ENCODE measurements around the gene ITPA. TPM values are rescaled to one million over a fixed set of nuclear protein-coding genes. Genes with fewer than 3 reads are reported as not detected.
"Not testable (repeated sequence)": the region's sequence is repeated elsewhere in the genome, so short reads cannot be mapped to it uniquely, and the experiment has no call there.

ITPA gene
- total and polyA plus RNA-seq, 2 of the 8 experiments (the other 6 are each of a cell fraction or from before 2014, with no cell fraction given): 88.2 to 94.0 TPM

- not testable (repeated sequence) for H4K20me1 ChIP-seq (replicated peaks in 1 of 2; ENCODE audit: control insufficient read depth in 1 of 2, insufficient read depth in 2 of 2, low read length in 2 of 2); H3K4me3 ChIP-seq (ENCODE audit: extremely low read depth in 1 of 4, insufficient read depth in 2 of 4, low read depth in 3 of 4, low read length in 4 of 4); H2AFZ ChIP-seq (ENCODE audit: low read length); H3K14ac ChIP-seq (ENCODE audit: insufficient read length); H3K4me1 ChIP-seq (replicated peaks in 1 of 4; ENCODE audit: control insufficient read depth in 3 of 4, insufficient read depth in 4 of 4, low read length in 3 of 4); H3K4ac ChIP-seq (replicated peaks; ENCODE audit: insufficient read length, low read depth, low read length); H3K9ac ChIP-seq (replicated peaks in 1 of 4; ENCODE audit: extremely low read depth in 1 of 4, low read depth in 3 of 4, low read length in 3 of 4); H3K27ac ChIP-seq (ENCODE audit: low read depth, low read length); H4K91ac ChIP-seq (replicated peaks; ENCODE audit: insufficient read length, low read length); H3K23ac ChIP-seq (ENCODE audit: insufficient read length); H3K4me2 ChIP-seq (ENCODE audit: insufficient read depth in 1 of 2, low read depth in 2 of 2, low read length in 2 of 2); H3K79me1 ChIP-seq (ENCODE audit: low read depth, low read length); H2BK12ac ChIP-seq (ENCODE audit: low read depth, low read length); H3K79me2 ChIP-seq (ENCODE audit: control insufficient read depth in 1 of 2, insufficient read depth in 2 of 2, low read length in 2 of 2); H3K36me3 ChIP-seq (ENCODE audit: control insufficient read depth in 2 of 4, insufficient read depth in 4 of 4, low read length in 3 of 4); DNase-seq (ENCODE audit: low read depth in 1 of 2, low spot score in 2 of 2); H2AK5ac ChIP-seq (ENCODE audit: low read depth, low read length); H4K5ac ChIP-seq (ENCODE audit: insufficient read length, low read depth, low read length); FAIRE-seq; H2BK20ac ChIP-seq (ENCODE audit: low read length); H2BK120ac ChIP-seq (replicated peaks; ENCODE audit: low read depth, low read length); H2BK5ac ChIP-seq (ENCODE audit: low read depth, low read length); H3K9me3 ChIP-seq (ENCODE audit: insufficient read depth in 2 of 2, low read depth in 1 of 2, low read length in 1 of 2); H3K23me2 ChIP-seq (ENCODE audit: low read depth, low read length); H2BK15ac ChIP-seq (ENCODE audit: low read length); H3K56ac ChIP-seq (replicated peaks; ENCODE audit: insufficient read length, low read depth, low read length); H3K27me3 ChIP-seq (replicated peaks in 1 of 4; ENCODE audit: control insufficient read depth in 3 of 4, extremely low read depth in 1 of 4, insufficient read depth in 3 of 4, low read length in 3 of 4); H4K8ac ChIP-seq (ENCODE audit: extremely low read depth, insufficient read depth, low read length); H3K18ac ChIP-seq (ENCODE audit: extremely low read depth, low read length)
- 92% methylated on average over 5 of the region's 5 CpGs; no CpG with 5 or more reads in 1 of the 2 experiments for WGBS, 2 experiments (ENCODE audit: extremely low coverage in 1 of 2, insufficient coverage in 1 of 2, insufficient read length in 1 of 2, insufficient replicate concordance in 2 of 2, low coverage in 1 of 2, low lambda C conversion rate in 2 of 2, missing lambda C conversion rate in 1 of 2)
- ChIA-PET CTCF (ENCODE audit: partially characterized antibody) (interaction anchor here (1.2 kb wide), 1 partner anchor 10 kb away, joined by 3 read pairs; no protein-coding TSS in a partner anchor), POLR2A (ENCODE audit: partially characterized antibody) (interaction anchor here (0.7 to 2.0 kb wide), 3 partner anchors 11 to 132 kb away, joined by 3 to 4 read pairs (median 3); no protein-coding TSS in a partner anchor)
Measured at GRCh38 chr20:3182429-3182828, 26.9 kb upstream of the ITPA start.
